ENCODE measurements around the gene SNX9.
"Not testable (repeated sequence)": the region's sequence is repeated elsewhere in the genome, so short reads cannot be mapped to it uniquely, and the experiment has no call there.

Gene SNX9

DNA sequence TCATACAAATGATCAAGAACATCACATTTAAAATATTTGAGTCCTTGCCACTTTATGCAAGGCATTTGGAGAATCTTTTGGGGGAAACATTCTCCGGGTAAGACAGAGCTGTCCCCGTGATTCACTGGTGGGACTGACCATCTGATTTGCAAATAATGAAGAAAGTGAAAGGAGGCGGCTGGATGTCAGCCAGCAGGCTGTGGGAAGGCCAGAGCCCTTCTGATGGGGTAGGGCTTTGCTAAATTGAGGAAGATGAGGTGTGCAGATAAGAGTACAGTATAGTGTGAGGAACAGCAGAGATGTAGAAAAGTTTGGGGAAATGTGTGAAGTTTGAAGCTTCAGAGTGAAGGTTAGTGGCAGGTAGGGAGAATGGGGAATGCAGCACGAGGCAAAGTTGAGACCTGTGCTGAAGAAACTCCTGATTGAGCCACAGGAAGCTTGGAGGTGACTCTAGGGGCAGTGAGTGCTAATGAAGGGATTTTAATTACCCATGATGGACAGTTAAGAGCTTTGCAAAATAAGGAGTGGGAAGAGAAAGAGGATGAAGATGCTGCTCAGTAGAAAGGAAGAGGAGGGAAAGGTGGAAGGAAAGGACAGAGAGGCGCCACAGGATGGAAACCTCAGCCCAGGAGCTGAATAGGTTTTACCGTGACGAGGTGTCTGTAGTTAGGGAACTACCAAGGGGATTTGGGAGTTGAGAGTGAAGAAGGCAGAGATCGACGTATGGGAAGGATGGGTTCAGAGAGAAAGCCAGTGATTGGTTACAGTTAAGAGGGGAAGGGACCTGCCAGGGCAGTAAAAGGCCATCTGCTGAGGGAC lies 68.7 kb downstream of the SNX9 start:
- no peak for DNase-seq

DNA sequence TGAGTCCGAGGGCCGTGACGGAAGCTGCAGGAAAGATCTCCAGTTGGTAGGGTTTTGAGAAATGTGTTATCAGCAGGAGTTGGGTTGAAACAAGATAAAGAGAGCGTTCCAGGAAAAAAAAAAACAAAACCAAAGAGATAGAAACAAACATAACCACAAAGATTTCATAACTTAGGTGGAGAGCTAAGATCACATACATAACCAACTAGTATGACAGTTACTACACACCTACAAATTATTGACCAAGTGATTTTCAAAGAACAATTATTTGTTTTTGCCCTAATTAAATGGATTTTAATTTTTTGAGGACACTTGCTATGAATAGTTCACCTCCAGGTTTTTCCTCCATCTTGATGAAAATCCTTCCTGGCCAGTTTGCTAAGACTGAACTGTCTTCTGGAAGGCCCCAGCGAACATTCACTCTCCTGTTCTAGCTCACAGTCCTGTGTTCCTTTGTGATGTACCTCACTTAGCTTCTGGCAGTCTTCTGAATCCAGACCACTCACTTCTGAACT lies 69.4 kb downstream of the SNX9 start:
- DNase-seq: no peak

DNA sequence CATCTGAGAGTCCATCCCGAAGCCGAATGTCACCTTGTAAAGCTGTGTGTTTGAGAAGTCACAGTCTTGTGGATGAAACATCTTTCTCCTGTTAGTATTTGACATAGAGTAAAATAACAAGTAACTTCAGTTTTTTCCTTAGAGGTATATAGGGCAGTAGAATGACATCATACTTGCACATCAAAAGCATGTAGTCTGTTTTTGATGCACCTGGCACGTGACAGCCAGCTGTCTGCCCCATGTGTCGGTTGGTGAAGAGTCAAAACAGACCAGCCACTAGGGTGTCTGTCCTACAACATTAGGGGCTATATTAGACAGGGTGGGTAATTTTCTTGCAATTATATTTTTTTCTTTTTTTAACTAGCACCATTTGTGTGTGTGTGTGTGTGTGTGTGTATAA lies 70.2 kb downstream of the SNX9 start:
- no peak for DNase-seq

DNA sequence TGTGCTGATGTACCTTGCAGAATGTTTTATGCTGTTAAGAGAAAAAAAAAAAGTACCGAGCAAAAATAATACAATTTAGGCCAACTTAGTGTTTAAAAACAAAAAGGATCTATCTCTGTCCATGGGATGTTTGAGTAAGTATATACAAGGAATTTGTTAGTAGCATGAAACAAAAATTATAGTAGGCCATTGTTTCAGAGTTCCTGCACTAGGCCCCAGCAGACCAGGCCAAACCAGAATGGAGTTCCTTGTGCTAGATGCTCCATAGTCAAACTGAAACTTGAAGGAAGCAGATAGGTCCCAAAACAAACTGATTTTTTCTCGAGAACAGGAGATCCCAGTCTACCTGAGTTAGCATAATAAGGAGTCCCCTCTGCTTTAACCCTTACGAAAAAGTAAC lies 72.5 kb downstream of the SNX9 start:
- DNase-seq: no peak

DNA sequence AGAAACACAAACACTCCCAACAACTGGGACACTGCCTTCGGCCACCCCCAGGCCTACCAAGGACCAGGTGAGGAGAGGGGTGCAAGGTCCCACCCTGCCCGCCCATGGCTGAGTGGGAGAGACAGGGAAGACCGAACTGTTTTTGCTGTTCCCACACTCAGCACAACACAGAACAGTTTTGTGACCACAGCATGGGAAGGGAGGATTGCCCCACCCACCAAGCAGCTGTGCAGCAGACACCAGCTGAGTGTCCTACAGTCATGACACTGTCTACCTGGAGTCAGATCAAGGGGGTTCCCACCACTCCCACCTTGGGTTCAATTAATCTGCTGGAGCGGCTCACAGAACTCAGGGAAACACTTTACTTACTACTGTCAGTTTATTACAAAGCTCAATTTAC lies 73.9 kb downstream of the SNX9 start:
- DNase-seq: no peak

DNA sequence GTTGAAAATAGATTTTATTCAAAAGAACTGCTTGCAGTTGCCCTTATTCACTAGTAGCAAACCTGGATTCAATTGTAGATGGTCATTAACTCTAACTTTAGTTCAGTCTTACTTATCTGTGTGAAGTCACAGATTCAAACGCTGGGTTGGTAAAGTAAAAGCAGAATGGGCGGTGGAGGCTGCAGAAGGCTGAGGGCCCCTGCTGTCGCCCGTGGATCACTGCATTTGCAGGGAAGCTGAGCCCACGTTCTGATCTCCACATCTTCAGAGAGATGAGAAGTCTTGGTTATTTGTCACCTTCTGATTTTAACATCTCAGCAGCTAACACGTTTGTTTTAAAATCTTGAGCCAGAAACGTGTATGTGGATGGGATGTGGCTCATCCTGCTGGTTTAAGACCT lies 75.1 kb downstream of the SNX9 start:
- no peak for DNase-seq

DNA sequence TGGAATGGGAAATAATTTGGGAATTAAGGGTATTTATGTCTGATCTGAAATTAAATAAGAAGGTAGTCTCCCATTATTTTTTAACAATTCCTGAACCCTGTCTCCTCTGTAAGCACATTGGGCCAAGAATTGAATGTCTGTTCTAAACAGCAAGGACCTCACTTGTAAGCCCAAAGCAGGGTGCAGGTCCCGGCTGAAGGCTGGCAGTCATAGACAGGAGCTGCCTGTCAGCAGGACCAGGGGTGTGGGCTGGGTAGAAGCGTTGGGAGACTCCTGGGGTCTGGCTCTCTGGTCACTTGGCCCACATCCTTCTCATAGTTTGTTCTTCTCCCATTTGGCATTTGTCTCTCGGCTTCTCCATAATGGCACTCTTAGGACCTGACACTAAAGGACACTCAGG lies 75.6 kb downstream of the SNX9 start:
- no peak for DNase-seq

DNA sequence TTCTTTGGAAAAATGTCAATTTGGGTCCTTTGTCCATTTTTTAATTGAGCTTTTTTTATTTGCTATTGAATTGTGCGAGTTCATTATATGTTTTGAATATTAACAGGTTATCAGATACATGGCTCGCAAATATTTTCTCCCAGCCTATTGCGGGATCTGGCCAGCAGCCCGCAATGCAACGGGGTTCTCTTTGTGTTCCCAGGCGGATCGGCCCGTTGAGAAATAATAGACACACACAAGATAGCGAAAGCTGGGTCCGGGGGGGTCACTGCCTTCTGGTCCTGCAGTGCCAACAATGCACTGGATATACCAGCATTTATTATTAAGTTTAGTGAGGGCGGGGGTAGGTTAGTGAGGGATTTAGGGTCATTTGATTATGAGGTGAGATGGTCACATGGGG lies 77.2 kb downstream of the SNX9 start:
- not testable (repeated sequence) for DNase-seq

DNA sequence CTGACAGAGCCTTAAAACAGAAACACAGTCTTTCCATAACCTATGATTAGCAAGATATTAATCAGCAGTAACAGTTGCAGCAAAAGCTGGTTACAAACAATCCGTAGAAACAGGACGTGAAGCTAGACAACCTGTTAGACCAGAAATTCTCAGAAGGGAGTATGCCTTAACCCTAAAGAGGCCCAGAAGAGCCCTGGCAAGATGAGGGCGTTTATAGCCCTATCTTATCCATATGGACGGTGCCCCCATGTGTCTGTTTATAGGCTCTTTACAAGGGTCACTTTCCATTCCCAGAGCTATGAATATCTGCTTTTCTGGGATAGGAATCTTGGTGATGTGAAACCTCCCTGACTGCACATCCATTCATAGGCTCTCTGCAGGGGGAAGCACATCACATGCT lies 77.7 kb downstream of the SNX9 start:
- not testable (repeated sequence) for DNase-seq

DNA sequence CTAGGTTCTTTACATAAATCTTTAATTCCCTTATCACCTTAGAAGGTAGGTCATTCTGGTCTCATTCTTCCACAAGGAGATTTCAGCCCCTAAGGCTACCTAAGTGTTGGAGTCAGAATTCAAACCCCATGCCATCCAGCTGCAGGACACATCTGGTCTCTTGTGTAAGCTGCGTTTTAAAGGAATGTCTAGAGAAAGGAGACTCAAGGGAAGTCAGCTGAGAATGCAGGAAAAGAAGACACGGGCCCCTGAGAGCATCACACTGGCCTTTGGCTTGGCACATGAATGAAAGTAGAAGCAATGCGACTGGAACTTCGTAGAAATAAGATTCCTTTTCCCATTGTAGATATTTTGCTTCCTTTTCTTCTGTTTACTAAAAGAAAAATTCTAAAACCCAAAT lies 82.0 kb downstream of the SNX9 start:
- DNase-seq: no peak

DNA sequence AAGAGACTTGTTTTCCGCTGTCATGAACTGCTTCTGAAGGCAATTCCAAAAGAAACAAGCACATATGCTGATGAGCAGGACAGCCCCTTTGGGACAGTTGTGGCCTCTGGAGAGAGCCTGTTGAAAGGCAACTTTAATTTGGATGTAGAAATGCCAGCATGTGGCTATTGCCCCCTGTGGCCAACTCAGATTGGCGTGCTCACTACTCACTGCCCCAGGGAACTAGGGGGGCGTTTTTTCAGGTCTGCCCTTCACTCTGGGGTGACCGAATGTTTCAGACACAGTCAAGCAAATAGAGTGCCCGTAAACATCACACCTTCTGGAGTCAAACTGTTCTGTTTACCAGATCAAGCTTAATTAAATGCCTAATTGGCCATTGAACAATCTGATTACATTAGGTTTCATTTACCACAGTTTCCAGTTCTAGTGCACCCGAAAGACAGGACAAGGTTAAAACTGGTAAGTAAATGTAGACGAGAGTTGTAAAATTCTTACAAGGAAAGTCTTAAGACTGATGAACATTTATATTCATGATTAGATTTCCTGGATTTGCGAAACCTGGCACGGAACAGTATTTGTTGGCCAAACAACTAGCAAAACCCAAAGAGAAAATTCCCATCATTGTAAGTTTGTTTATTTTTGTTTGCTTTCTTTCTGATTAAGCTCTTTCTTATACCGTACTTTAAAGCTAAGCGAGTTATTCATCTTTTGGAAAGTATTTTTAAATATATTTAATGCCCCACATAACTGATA lies 82.7 kb downstream of the SNX9 start:
- no peak for DNase-seq

DNA sequence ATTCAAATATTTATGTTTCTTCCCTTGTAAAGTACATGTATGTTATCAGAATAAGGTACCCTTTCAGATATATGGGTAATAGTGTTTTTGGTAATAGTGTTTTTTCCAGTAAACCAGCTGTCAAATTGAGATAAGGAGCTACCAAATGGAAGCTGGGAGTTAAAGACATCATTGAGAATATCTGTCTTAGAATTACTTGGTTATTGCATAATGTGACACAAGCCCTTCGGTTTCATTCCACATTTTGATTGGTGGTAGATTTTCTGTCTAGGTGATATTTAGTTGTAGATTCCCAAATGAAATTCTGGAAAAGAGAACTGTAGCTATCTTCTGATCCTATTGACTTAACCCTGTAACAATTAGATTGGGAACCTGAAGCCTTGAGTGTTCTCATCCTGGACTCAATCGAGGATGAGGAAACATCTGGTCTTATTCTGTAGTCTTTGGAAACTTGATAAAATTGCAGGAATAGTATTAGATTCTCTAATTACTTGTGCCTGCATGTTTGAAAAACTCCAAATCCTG lies 83.6 kb downstream of the SNX9 start:
- no peak for DNase-seq

DNA sequence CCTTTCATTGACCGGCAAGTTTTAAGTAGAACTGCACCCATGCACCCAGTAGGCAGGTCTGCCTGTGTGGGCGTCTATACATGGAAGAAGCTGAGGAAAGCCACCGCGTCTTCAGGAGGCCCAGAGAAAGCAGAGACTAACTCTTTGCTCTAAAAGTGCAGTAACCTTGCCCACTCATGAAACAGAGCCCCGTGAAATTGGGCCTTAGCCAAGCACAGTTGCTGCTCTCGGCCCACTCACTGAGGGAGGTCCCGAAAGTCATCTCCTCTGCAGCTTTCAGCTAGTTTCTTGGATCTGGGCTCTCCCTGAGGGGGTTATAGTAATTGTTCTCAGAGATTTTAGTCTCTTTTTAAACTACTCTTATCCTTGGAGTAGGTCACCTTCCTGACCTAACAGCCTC lies 84.6 kb downstream of the SNX9 start:
- DNase-seq: no peak

DNA sequence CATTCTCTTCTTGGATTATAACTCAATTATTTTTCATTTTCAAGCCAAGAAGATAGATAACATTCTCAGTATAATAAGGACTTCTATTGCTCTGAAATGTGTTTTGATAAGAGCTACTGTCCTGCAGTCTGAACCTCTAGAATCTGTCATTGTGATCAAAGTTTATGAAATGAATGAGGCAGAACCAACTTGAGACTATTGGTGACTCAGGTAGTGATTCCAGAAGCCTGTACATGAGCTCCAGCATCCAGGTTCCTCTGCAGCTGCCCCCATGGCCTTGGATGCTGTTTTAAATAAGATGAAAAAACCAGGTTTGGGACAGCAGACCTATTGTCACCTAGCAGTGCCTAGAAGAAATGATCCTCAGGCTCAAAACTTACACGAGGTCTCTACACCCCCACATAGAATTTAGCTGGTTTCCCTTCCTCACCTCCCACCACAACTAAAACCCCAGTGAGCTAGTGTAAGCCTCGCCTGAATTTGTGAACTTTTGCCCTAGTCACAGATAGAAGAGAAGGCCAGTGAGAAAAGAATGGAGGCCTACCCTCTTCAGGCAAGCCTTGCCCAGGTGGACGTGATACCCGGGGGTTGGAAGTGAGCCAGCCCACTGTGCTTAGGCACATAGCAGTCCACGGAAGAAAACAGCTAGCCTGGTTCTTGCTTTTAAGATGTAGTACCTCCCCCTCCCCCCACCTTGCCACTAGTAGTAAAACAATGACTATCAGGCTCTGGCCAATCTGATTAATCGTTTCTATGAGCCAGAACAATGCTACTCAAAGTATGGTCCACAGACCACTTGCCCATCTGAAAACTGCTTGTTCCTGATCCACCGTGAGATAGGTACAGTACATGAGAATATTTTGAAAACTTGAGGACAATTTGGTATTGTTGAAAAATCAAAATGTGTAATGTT lies 85.6 kb downstream of the SNX9 start:
- DNase-seq: no peak

DNA sequence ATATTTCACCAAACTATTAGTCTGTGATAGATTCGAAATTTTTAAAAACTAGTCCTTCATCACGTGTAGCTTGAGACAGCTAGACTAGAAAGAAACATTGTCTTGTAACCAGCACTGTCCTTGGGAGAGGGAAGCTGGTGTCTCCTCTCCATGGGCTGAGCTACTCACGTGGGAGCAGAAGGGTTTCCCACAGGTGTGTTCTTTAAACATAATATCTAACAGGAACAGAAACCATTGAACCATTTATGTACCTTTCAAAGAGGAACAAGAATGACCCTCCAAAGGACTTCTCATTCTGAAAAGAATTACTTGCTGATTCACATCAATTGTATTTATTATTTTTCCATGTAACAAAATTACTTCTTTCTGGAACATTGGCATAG lies 86.2 kb downstream of the SNX9 start:
- DNase-seq: no peak

DNA sequence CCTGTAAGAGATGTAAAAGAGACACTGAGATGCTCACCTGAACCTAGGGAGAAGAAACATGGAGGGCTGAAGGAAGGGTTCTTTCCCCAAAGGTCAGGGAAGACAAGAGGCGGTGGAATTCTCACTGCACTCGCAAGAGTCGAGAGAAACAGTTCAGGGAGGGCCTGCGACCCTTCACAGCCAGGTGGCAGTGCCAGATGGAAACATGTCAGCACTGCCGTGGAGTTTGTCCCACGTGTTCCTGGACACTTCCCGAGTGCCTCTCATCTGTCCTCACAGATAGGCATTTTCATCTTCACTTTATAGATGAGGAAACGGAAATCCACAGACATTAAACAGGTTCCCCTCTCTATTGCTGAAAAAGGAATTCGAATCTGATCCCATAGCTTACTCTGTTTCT lies 88.2 kb downstream of the SNX9 start:
- DNase-seq: no peak

DNA sequence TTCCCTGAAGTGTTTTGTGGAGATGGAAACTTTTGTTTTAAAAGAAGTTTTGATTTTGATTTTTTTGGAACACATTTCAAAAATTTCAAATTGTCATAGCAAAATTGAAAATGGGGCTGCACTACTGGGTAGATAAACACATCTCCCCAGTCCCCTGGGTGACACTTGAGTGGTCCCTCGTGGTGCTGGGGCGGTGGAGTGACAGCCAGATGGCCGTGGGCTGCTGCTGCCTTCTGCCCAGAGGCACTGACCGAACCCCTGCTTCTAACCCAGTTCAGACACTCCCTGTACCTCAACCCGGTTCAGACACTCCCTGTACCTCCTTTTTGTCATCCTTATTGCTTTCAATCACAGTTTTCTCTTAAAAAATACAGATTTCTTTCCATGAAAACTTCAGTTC lies 88.7 kb downstream of the SNX9 start:
- no peak for DNase-seq

DNA sequence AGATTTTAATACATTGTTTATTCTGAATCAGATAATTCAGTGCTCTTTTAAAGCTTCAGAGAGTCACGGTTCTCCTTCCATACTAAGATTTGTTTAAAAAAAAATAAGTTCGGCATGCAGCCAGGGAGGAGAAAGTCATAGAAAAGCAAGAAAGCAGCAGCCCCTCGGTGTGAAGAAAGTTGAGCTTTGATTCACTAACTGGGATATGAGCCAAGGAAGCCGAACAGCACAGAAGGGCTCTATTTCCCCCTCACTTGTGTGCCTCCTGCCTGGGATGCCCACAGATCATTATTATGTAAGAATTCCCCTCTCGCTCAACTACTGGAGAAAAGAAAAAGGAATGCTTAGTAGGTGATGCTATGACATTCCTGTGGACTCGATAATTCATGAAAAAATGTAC lies 89.3 kb downstream of the SNX9 start:
- DNase-seq: no peak

DNA sequence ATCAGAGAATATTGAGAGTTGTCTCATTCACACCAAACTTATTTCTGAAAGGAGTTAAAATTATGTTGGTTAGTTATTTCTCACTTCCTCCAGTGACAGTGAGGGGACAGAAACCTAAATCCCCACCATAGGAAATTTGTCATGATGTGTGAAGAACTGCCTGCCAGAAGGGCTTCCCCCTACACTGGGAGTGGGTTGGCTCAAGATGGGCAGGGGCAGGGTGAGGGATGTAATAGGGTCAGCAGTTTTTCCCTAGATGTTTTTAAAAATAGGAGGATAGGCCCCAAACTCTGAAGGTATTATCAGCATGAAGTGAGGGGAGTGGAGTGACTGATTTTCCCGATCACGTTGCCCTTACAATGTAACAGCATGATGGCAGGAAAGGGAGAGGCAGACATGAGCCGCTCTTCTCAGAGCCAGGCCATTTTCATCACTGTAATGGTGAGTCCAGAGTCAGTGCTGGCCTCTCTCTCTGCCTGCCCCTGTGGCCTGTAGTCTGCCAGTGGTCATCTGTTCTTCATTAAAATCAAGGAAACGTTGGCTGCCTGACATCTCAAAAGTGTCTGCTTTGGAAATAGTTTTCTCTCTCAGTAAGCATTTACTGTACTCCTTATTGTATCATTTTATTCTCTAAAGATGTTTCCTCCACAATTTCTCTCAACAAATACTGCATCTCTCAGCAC lies 98.8 kb downstream of the SNX9 start:
- DNase-seq: no peak

DNA sequence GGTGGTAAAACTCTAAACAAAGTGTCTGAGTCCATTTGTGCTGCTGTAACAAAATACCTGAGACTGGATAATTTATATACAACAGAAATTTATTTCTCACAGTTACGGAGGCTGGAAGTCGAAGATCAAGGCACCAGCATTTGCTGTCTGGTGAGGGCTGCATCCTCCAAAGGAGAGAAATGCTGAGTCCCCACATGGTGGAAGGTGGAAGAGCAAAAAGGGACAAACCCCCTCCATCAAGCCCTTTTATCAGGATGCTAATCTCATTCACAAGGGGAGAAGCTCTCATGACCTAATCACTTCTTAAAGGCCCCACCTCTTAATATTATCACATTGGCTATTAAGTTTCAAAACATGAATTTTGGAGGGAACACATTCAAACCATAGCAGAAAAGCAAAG lies 102.7 kb downstream of the SNX9 start:
- DNase-seq: no peak

DNA sequence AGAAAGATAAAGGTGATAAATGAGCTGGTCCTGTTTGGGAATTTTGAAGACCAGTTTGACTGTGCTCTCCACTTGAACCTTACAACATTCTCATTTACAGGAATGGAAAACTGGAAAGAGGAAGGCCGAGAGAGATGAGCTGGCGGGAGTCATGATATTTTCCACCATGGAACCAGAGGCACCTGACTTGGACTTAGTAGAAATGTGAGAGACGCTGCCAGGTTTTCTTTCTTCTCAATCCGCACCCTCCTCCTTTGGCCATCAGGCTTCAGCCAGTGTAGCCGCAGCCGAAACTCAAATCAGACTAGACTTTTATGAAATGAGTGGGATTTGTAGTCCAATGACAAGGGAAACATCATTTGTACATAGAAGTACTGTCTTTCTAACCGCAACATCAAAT lies 104.0 kb downstream of the SNX9 start:
- DNase-seq: no peak

DNA sequence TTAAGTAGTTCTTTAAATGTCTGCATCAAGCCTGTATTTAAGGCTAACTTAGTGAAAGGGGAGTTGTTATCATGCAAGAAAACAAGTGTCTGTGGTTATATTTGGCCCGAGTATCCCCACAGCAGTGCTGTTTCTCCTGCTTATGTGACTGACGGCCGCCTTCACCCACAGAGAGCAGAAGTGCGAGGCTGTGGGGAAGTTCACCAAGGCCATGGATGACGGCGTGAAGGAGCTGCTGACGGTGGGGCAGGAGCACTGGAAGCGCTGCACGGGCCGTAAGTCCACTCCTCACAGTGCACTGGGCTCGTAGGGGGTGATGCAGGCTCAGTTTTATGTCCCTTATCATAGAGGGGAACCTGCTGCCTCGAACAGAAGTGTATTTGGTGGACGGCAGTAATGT lies 105.4 kb downstream of the SNX9 start:
- no peak for DNase-seq

DNA sequence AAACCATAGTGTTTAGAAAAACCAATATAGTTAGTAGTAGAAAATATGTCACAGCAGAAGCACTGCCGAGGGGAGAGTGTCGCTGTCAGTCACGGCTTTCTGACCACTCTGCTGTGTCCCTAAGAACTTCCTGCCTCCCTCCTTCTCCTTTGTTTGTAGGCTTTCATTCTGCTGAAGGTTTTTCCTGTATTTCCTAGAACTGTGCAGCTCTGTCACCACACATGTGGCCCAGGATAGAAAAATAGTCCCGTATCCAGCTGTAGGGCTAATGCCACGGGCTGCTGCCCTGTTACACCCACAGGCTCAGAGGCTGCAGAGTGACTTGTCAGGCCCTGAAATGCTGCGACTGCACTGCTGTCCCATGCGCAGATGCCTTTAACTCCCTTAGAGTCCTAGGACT lies 106.0 kb downstream of the SNX9 start:
- DNase-seq: no peak

Data from NCI-H2081 treated with DMSO at 0.1 percent for 48 hours (cell line).